Stimulated activated CD8-positive, alpha-beta memory T cell treated with anti-CD3 and anti-CD28 coated beads, Interleukin-7, amount 100 ng/mL, for 24 hours (primary cell): Measurements from ENCODE around the gene FEZ2.

ENCODE experiments used
- DNase-seq: peaks from one replicate; pipeline ENCODE4 v3.0.0-alpha.2; 2020; ENCODE audit warnings: low read depth

Gene FEZ2

DNA sequence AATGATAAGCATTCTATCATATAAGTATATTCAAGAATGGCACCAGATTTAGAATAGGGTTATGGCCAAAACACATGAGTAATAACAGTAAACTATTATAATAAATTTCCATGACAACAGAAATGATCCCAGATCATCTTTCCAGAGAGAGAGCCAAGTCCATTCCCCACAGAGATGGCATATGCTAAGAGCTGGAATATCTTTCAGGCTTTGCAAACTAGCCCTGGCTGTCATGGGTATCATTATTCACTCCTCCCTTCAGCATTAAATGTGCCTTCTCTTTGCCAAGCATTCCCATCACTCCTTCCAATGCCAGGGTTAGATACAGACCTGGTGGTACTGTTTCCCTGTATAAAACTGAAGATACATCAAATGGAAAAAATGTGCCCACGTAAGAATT, 10.9 kb downstream of the FEZ2 start:
- no peak for DNase-seq

DNA sequence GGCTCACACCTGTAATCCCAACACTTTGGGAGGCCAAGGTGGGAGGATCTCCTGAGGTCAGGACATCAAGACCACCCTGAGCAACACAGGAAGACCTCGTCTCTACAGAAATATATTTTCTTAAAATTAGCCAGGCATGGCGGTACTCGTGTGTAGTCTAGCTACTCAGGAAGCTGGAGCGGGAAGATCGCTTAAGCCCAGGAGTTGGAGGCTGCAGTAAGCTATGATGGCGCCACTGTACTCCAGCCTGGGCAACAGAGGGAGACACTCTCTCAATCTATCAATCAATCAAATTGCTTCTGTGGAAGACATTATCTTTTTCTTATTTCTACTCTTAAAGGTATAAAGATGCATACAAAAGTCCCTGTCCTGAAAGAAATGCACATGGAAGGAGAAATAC, 11.3 kb downstream of the FEZ2 start:
- no peak for DNase-seq

- no peak for DNase-seq
Measured at GRCh38 chr2:36584148-36584794, 13.7 kb downstream of the FEZ2 start.

DNA sequence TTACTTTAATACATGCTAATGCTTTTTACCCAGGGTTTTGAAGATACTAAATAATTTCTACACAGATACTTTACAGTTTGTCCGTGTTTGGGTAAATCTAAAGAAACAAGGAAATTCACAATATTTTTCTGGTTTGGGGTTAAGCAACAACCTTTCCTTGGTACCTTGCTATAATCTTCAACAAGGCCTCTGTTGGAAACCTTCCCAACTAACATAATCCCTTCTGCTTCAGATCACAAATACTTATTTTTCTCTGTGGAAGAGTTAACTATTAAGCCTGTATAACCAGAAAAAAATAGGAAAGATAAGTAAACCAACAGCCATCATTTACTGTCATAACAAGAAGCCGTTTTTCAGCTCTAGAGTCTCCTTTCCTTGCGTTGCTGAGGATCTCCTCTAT, 15.0 kb downstream of the FEZ2 start:
- DNase-seq: no peak

GRCh38 chr2:36582538-36582937, 15.4 kb downstream of the FEZ2 start:
- no peak for DNase-seq

GRCh38 chr2:36579297-36579664, 18.7 kb downstream of the FEZ2 start:
- no peak for DNase-seq

GRCh38 chr2:36578343-36579296, 19.3 kb downstream of the FEZ2 start:
- no peak for DNase-seq

GRCh38 chr2:36577884-36578283, 20.1 kb downstream of the FEZ2 start:
- DNase-seq: no peak

DNA sequence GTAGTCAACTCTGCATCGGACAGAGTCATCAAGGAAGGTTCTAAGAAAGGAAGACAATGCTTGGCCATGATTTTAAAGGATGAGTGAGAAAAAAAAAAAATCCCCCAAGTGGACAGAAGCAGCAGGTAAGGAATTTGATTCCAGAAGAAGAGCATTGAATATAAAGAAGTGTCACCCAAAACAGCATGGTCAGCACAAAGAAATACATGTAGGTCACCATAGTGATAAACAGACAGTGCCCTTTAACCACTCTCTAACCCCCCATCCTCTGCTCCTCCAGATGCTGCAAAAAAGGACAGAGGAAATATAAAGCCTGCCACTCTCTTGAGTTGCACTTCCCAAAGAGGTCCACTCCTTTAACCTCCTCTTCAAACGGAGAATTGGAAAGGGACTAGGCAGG, 23.4 kb downstream of the FEZ2 start:
- DNase-seq: no peak

- no peak for DNase-seq
Measured at GRCh38 chr2:36573165-36573564, 24.8 kb downstream of the FEZ2 start.

- DNase-seq: no peak
Measured at GRCh38 chr2:36572719-36573059, 25.3 kb downstream of the FEZ2 start.

DNA sequence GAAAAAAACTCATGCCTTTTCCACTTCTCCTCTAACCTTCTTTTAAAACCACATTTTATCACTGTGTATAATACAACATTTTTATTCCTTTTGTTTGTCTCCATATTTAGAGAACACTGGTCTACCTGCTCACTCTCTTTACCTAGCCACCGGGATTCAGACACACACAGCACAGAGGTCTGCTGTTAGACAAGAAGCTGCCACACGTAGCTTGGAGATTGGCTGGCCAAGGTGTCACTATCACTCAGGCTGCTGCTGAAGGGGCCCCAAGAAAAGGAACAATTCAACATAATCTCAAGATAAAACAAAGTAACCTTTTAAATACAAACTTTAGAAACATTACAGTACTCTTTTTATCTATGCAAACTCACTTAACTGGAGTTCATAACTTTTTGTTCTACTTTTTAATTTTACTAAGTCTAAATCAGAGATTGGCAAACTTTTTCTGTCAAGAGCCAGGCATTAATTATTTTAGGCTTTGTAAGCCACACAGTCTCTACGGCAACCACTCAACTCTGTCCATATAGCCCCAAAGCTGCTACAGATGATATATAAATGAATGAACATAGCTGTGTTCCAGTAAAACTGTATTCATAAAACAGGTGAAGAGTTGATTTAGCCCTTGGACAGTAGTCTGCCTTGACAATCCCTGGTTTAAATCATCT, 25.8 kb downstream of the FEZ2 start:
- DNase-seq: no peak

GRCh38 chr2:36570416-36570815, 27.6 kb downstream of the FEZ2 start:
- no peak for DNase-seq

DNA sequence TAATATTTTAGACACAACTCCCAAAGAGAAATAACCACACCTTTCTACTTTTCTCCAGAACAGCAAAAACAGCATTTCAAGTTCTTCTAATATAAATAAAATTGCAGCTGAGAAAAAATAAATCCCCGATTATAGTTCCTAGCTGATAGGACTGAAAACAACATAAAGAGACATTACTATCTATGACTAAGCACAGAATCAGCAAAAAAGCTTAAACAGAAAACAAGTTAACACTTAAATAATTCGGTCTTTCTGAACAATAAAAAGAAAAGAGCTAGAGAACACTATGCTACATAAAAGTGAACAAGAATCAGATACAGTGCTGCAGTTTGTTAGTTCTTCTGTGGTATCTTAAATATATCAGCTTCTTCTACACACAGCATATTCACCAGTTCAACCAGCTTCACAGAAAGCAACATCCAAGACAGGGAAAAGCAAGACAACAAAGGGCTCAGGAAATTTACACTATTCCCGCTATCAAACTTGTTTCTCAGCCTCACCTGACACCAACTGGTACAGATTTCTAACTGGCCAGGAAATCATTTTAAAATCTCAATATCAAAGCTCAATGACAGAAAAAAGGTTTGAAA, 28.6 kb downstream of the FEZ2 start:
- DNase-seq: no peak

GRCh38 chr2:36568516-36569246, 29.3 kb downstream of the FEZ2 start:
- no peak for DNase-seq

DNA sequence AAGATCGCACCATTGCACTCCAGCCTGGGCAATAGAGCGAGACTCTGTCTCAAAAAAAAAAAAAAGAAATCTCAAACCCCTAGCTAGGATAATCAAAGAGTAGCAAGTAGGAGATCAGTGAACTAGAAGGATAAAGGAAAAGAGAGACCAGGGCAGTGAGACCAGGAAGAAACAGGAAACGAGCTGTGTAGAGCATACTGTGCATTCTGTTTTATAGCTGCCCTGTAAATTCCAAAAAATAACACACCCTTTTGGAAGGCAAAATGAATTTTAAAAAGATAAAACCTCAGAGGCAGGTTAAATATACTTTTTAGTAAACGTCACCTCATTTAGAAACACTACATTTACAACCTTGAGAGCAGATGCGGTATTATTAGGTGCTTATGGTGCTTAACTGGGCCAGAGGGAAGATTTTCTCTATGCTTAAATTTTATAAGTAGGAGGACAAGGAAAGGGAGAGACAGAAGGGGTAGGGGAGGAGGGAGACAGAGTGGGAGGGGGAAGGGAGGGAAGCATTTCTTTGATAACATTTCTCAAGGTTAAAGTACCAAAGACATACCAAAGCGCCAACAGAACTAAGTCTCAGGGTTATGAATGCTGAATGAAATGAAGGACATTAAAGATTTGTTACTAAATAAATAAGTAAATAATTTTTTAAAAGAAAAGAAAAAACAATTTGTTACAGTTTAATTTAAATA, 30.1 kb downstream of the FEZ2 start:
- no peak for DNase-seq

DNA sequence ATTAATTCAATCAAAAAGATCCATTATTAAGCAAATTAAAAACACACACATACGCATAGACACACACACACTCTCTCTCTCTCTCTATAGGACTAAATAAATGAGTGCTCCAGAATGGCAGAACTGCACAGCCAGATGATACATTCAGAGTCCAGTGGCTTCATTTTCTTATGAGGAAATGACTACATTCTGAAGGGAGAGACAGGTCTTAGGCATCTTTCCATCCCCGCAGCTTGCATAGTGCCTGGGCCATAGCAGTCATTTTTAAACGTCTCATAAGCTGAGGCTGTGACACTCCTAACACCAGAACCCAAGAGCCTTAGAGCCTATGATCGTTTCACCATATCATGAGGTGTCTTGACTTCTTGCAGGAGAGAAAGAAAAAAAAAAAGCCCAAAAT, 31.1 kb downstream of the FEZ2 start:
- no peak for DNase-seq

GRCh38 chr2:36565712-36566111, 32.3 kb downstream of the FEZ2 start:
- DNase-seq: no peak

- DNase-seq: no peak
Measured at GRCh38 chr2:36564377-36564930, 33.5 kb downstream of the FEZ2 start.

- no peak for DNase-seq
Measured at GRCh38 chr2:36562973-36563532, 34.9 kb downstream of the FEZ2 start.

DNA sequence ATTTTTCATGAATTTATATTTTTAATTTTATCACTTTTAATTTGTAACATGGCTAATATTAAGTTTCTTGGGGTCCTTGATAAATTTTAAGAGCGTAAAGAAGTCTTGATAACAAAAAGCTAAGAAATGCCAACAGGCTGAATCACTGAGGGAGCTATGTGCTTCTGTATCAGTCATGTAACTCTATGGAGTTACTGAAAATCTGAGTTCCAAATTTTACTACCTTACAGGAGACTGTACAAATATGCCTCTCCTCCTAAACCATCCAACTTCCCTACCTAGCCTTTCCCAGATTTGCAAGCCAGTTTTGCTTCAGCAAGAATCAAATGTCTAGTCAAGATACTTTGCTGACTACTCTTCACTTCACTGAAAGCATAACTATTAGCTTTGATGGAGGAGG, 35.7 kb downstream of the FEZ2 start:
- no peak for DNase-seq
